ENCODE results near the gene KRTAP12-4. TPM values are rescaled to one million over a fixed set of nuclear protein-coding genes. Genes with fewer than 3 reads are reported as not detected.

KRTAP12-4 gene
- total and polyA plus RNA-seq, 2 donors (not counting 3 experiments of a cell fraction or from before 2014, with no cell fraction given), result not detected

GRCh38 chr21:44694776-44695175 is 40.3 kb upstream of the KRTAP12-4 start:
- intact Hi-C loops (cut with micrococcal nuclease) (no loop called here), dilution Hi-C loops (cut with MboI; ENCODE audit: extremely low pct_ligation_motif_present, low sequenced_read_pairs) (no loop called here)
- Histone ChIP-seq H3K27me3 (ENCODE audit: control insufficient read depth in 2 of 2, insufficient read depth in 2 of 2, low read length in 2 of 2) (peaks cover 17 to 31% of the 10 kb centered on the region in 2 experiments), H2AFZ (ENCODE audit: low read depth, low read length) (no peak overlapping the region), H3K9ac (replicated peaks; ENCODE audit: extremely low read depth, insufficient read depth, low read length) (no peak overlapping the region), H3K27ac (ENCODE audit: insufficient read depth, low read depth, low read length) (no peak overlapping the region), H3K4me3 (replicated peaks in 1 of 3; ENCODE audit: insufficient read depth in 1 of 3, low read depth in 1 of 3, low read length in 3 of 3) (no peak overlapping the region), H3K4me2 (ENCODE audit: insufficient read depth, low read length) (no peak overlapping the region), H3K4me1 (ENCODE audit: control insufficient read depth, extremely low read depth, insufficient read depth, low read length) (no peaks in the 10 kb centered on the region), H3K9me3 (replicated peaks; ENCODE audit: control insufficient read depth, insufficient read depth, low read length) (no peaks in the 10 kb centered on the region), H3K9me1 (replicated peaks; ENCODE audit: control insufficient read depth, extremely low read depth, insufficient read depth, low read length) (no peaks in the 10 kb centered on the region), H3K79me2 (ENCODE audit: control insufficient read depth, insufficient read depth, low read length) (no peaks in the 10 kb centered on the region), H4K20me1 (replicated peaks; ENCODE audit: control insufficient read depth, extremely low read depth, insufficient read depth, low read length) (no peaks in the 10 kb centered on the region), H3K36me3 (ENCODE audit: control insufficient read depth in 2 of 2, extremely low read depth in 1 of 2, insufficient read depth in 2 of 2, low read length in 2 of 2) (no peaks in the 10 kb centered on the region)
- ChIA-PET CTCF (interaction anchor here (1.0 kb wide), 1 partner anchor 11 kb away, joined by 3 read pairs; no protein-coding TSS in a partner anchor), POLR2A (no interaction called here)
- DNase-seq (ENCODE audit: low read depth, low spot score) (no peak), FAIRE-seq (no peak)
- no TSS peak for BruUV-seq (replicated peaks)
- TF ChIP-seq MAX (IDR thresholded peaks at IDR 0.05; ENCODE audit: insufficient read depth, insufficient read length) (no peak), GATA2 (IDR thresholded peaks at IDR 0.05; ENCODE audit: insufficient read depth, insufficient read length, low read depth, low read length) (no peak), FOS (IDR thresholded peaks at IDR 0.05; ENCODE audit: borderline replicate concordance, insufficient read depth, low read length) (no peak), POLR2A (IDR thresholded peaks at IDR 0.05; ENCODE audit: low read depth, low read length) (no peak), MYC (IDR thresholded peaks at IDR 0.05; ENCODE audit: low read depth, low read length) (no peak)

DNA sequence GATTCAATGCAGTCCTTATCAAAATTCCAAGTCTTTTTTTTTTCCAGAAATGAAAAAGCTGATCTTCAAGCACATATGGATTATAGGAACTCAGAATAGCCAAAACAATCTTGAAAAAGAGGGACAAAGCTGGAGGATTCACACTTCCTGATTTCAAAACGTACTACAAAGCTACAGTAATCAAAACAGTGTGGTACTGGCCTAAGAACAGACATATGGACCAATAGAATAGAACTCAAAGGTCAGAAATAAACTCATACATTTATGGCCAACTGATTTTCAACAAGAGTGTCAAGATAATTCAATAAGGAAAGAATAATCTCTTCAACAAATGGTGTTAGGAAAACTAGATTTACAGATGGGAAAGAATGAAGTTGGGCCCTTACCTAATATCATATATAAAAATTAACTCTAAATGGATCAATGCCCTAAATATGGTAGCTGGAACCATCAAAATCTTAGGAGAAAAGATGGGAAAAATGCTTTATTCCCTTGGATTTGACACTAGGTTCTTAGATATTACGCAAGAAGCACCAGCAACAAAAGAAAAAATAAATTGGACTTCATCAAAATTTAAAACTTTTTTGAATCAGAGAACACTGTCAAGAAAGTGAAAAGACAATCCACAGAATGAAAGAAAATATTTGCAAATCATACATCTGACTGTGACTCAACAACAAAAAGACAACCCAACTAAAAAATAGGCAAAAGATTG is 38.5 kb upstream of the KRTAP12-4 start:
- POLR2A ChIA-PET, result no interaction called here
- BruUV-seq (replicated peaks), result no TSS peak
- intact Hi-C loops (cut with micrococcal nuclease), result no loop called here

More for the DNA sequence above, 38.5 kb upstream of the KRTAP12-4 start:
- Histone ChIP-seq H3K27me3 (ENCODE audit: control insufficient read depth in 2 of 2, insufficient read depth in 2 of 2, low read length in 2 of 2) (peaks cover 10 to 23% of the 10 kb centered on the region in 2 experiments), H2AFZ (ENCODE audit: low read depth, low read length) (no peak overlapping the region), H3K9me1 (replicated peaks; ENCODE audit: control insufficient read depth, extremely low read depth, insufficient read depth, low read length) (no peaks in the 10 kb centered on the region), H4K20me1 (replicated peaks; ENCODE audit: control insufficient read depth, extremely low read depth, insufficient read depth, low read length) (no peaks in the 10 kb centered on the region), H3K79me2 (ENCODE audit: control insufficient read depth, insufficient read depth, low read length) (no peaks in the 10 kb centered on the region), H3K9me3 (replicated peaks; ENCODE audit: control insufficient read depth, insufficient read depth, low read length) (no peaks in the 10 kb centered on the region), H3K36me3 (ENCODE audit: control insufficient read depth in 2 of 2, extremely low read depth in 1 of 2, insufficient read depth in 2 of 2, low read length in 2 of 2) (no peaks in the 10 kb centered on the region), H3K9ac (replicated peaks; ENCODE audit: extremely low read depth, insufficient read depth, low read length) (no peak overlapping the region), H3K4me2 (ENCODE audit: insufficient read depth, low read length) (no peak overlapping the region), H3K27ac (ENCODE audit: insufficient read depth, low read depth, low read length) (no peak overlapping the region), H3K4me1 (ENCODE audit: control insufficient read depth, extremely low read depth, insufficient read depth, low read length) (no peaks in the 10 kb centered on the region), H3K4me3 (replicated peaks in 1 of 3; ENCODE audit: insufficient read depth in 1 of 3, low read depth in 1 of 3, low read length in 3 of 3) (no peak overlapping the region)
- TF ChIP-seq GATA2 (IDR thresholded peaks at IDR 0.05; ENCODE audit: insufficient read depth, insufficient read length, low read depth, low read length) (no peak), EZH2 (IDR thresholded peaks at IDR 0.05; ENCODE audit: borderline replicate concordance, low read depth, low read length, severe bottlenecking) (no peak), CTCF (IDR thresholded peaks at IDR 0.05; ENCODE audit: extremely low read depth in 1 of 2, insufficient read depth in 1 of 2, low read depth in 1 of 2, low read length in 2 of 2) (no peak), MYC (IDR thresholded peaks at IDR 0.05; ENCODE audit: low read depth, low read length) (no peak), FOS (IDR thresholded peaks at IDR 0.05; ENCODE audit: borderline replicate concordance, insufficient read depth, low read length) (no peak), MAX (IDR thresholded peaks at IDR 0.05; ENCODE audit: insufficient read depth, insufficient read length) (no peak), JUN (IDR thresholded peaks at IDR 0.05; ENCODE audit: borderline replicate concordance, insufficient read depth, insufficient read length, low read depth) (no peak)
- FAIRE-seq, result no peak
- dilution Hi-C loops (cut with MboI; ENCODE audit: extremely low pct_ligation_motif_present, low sequenced_read_pairs), result no loop called here
- no peak for DNase-seq (ENCODE audit: low read depth, low spot score)
- CTCF ChIA-PET, result interaction anchor here (1.1 to 2.0 kb wide), 2 partner anchors 16 to 101 kb away, joined by 4 to 7 read pairs; no protein-coding TSS in a partner anchor
